GM12878 (cell line): ENCODE measurements around the gene RIMS1. TPM values are rescaled to one million over a fixed set of nuclear protein-coding genes. Genes with fewer than 3 reads are reported as not detected.

Experiments
- ATAC-seq: fragments of 200-7000 bp; cut with Tn5 transposase; 3 replicates; pipeline ENCODE4 v1.9.1; 2020; ENCODE audit warnings: mild to moderate bottlenecking, moderate library complexity
- BruUV-seq: library from RNA; stranded (reverse); fragments of 400-500 nt; replicated peaks from 2 replicates; lab custom pipeline; 2021; lab: Mats Ljungman, UMichigan
- CTCF ChIA-PET: fragments of 300-600 bp; sonication (Branson Sonifier 250); formaldehyde crosslinking; extraction: SDS; loops from one replicate; lab custom pipeline; 2021; ENCODE audit warnings: inconsistent platforms; lab: Yijun Ruan, JAX
- POLR2A ChIA-PET: fragments of 350-600 bp; formaldehyde crosslinking; extraction: SDS; loops from one replicate; lab custom pipeline; 2021; ENCODE audit warnings: inconsistent platforms; lab: Charles Lee
- RAD21 ChIA-PET: fragments of 300-600 bp; sonication (Branson Sonifier 250); formaldehyde crosslinking; loops from one replicate; lab custom pipeline; 2023; ENCODE audit warnings: antibody characterized with exemption; ENCODE audit not compliant: unreplicated experiment; lab: Charles Lee
- SMC1A ChIA-PET: fragments of 300-600 bp; sonication (Branson Sonifier 250); formaldehyde crosslinking; loops from one replicate; lab custom pipeline; 2023; ENCODE audit not compliant: unreplicated experiment, uncharacterized antibody; lab: Charles Lee
- DNase-seq: peaks from one replicate; pipeline ENCODE4 v3.0.0-alpha.2; 2011; ENCODE audit warnings: low read depth, low spot score
- FAIRE-seq: peaks from 3 replicates; lab custom pipeline; 2011; peaks lifted over from hg19 to GRCh38; lab: Jason Lieb, UNC
- H2AFZ ChIP-seq: 2 replicates; pipeline ENCODE4 v1.6.0; 2011; ENCODE audit warnings: low read depth, low read length, control low read depth; ENCODE audit not compliant: control insufficient read depth
- H3K27ac ChIP-seq: 2 replicates; pipeline ENCODE4 v1.5.1; 2011; ENCODE audit warnings: control low read depth; ENCODE audit not compliant: control insufficient read depth, insufficient read depth
- H3K27me3 ChIP-seq, 2 experiments: replicated peaks in 1 of 2; 2 replicates each; pipeline versions ENCODE4 v1.6.0 to v1.6.1; 2011; ENCODE audit warnings: low read length in 1 of 2; ENCODE audit not compliant: control insufficient read depth in 2 of 2, insufficient read depth in 2 of 2
- H3K36me3 ChIP-seq, 2 experiments: 2 replicates each; pipeline ENCODE4 v1.5.1; 2011; ENCODE audit warnings: low read length in 1 of 2; ENCODE audit not compliant: control insufficient read depth in 2 of 2, insufficient read depth in 2 of 2
- H3K4me1 ChIP-seq: 2 replicates; pipeline ENCODE4 v1.6.1; 2011; ENCODE audit warnings: mild to moderate bottlenecking, low read length, moderate library complexity, mixed read lengths; ENCODE audit not compliant: control insufficient read depth, insufficient read depth
- H3K4me2 ChIP-seq: 2 replicates; pipeline ENCODE4 v1.6.0; 2011; ENCODE audit warnings: control low read depth; ENCODE audit not compliant: control insufficient read depth, insufficient read depth
- H3K4me3 ChIP-seq: fragments of 200-600 bp; sonication (generic); 2 replicates; pipeline ENCODE4 v1.5.1; 2016
- H3K79me2 ChIP-seq: 2 replicates; pipeline ENCODE4 v1.6.0; 2011; ENCODE audit warnings: low read length; ENCODE audit not compliant: control insufficient read depth, insufficient read depth
- H3K9ac ChIP-seq: 2 replicates; pipeline ENCODE4 v1.8.0; 2011; ENCODE audit warnings: low read length, control low read depth, mixed read lengths; ENCODE audit not compliant: control insufficient read depth, insufficient read depth
- H3K9me3 ChIP-seq: replicated peaks from 3 replicates; pipeline ENCODE4 v1.5.1; 2011; ENCODE audit warnings: mild to moderate bottlenecking, low read length; ENCODE audit not compliant: control insufficient read depth, insufficient read depth
- H4K20me1 ChIP-seq: 2 replicates; pipeline ENCODE4 v1.6.0; 2011; ENCODE audit not compliant: control insufficient read depth, insufficient read depth
- CHD4 ChIP-seq: fragments of 200-600 bp; sonication (generic); IDR thresholded peaks from 2 replicates; pipeline ENCODE4 v1.6.1; 2016; ENCODE audit warnings: mild to moderate bottlenecking
- EZH2 ChIP-seq: IDR thresholded peaks from 2 replicates; pipeline ENCODE4 v1.6.1; 2012; ENCODE audit warnings: low read depth, mild to moderate bottlenecking, control low read depth, inconsistent platforms, low read length, borderline replicate concordance; ENCODE audit not compliant: control insufficient read depth
- GABPA ChIP-seq: IDR thresholded peaks from 2 replicates; pipeline ENCODE4 v1.6.1; 2014; ENCODE audit warnings: antibody characterized with exemption, low read depth, mild to moderate bottlenecking, inconsistent platforms
- HCFC1 ChIP-seq: fragments of 150-350 bp; IDR thresholded peaks from 2 replicates; pipeline ENCODE4 v1.6.1; 2014; ENCODE audit warnings: low read length
- MEF2B ChIP-seq: fragments of 450-650 bp; IDR thresholded peaks from 2 replicates; pipeline ENCODE4 v1.6.1; 2018; ENCODE audit warnings: mild to moderate bottlenecking, moderate library complexity; ENCODE audit not compliant: partially characterized antibody, poor library complexity, severe bottlenecking
- PML ChIP-seq: IDR thresholded peaks from 2 replicates; pipeline ENCODE4 v1.6.1; 2012; ENCODE audit warnings: low read length, inconsistent platforms
- PRDM15 ChIP-seq: fragments of 450-650 bp; formaldehyde crosslinking; IDR thresholded peaks from 2 replicates; pipeline ENCODE4 v1.4.0; 2020; ENCODE audit warnings: mild to moderate bottlenecking, moderate library complexity
- SIN3A ChIP-seq: IDR thresholded peaks from 2 replicates; pipeline ENCODE4 v1.6.1; 2012; ENCODE audit warnings: low read depth, low read length, improper control_type of control experiment
- SIX5 ChIP-seq: IDR thresholded peaks from 2 replicates; pipeline ENCODE4 v1.6.1; 2011; ENCODE audit warnings: mild to moderate bottlenecking, low read depth, low read length, moderate library complexity; ENCODE audit not compliant: severe bottlenecking
- SREBF2 ChIP-seq: IDR thresholded peaks from 2 replicates; pipeline ENCODE4 v1.6.1; 2012; ENCODE audit warnings: mild to moderate bottlenecking, low read length
- SUPT20H ChIP-seq: IDR thresholded peaks from 2 replicates; pipeline ENCODE4 v1.6.1; 2011; ENCODE audit warnings: low read depth, mild to moderate bottlenecking, low read length, moderate library complexity, borderline replicate concordance; ENCODE audit not compliant: control insufficient read depth
- ZBTB4 ChIP-seq: fragments of 450-650 bp; formaldehyde crosslinking; IDR thresholded peaks from 2 replicates; pipeline ENCODE4 v1.4.0; 2022; ENCODE audit warnings: mild to moderate bottlenecking, moderate library complexity
- WGBS: methylation state at CpG from one replicate; pipeline ENCODE4 v1.1.6; 2016; ENCODE audit warnings: low lambda C conversion rate; ENCODE audit not compliant: insufficient replicate concordance, insufficient coverage; ENCODE audit errors: missing lambda C conversion rate; 5-methylcytosine and 5-hydroxymethylcytosine counted together
- in situ Hi-C: fragments of 300-500 bp; cut with MboI; formaldehyde crosslinking; loops from 9 replicates; pipeline ENCODE4 v1.14.3; 2018; ENCODE audit warnings: mixed read lengths
- intact Hi-C: fragments of 100-400 bp; cut with micrococcal nuclease; formaldehyde crosslinking; loops from one replicate; pipeline ENCODE4 v1.14.2; 2022; ENCODE audit not compliant: unreplicated experiment
- polyA plus RNA-seq, 11 experiments: library from polyadenylated mRNA; depleted of rRNA in 4 of 11; unstranded in 6 of 11; stranded (reverse) in 5 of 11; fragments of >200 nt; fragmentation: Nextera tagmentation in 4 of 11; fragmentation: Illumina TruSeq in 1 of 11; extraction: Ambion mirVana in 4 of 11; extraction: Trizol in 1 of 11; gene quantifications; 1 replicate in 1 of 11; 2 replicates in 10 of 11; pipeline versions ENCODE4 v1.2.1 to v1.2.3, GENCODE V29; 2011 to 2016; ENCODE audit warnings: inconsistent platforms in 2 of 11, missing spikeins in 2 of 11, low read depth in 1 of 11
- total RNA-seq, 4 experiments: library from RNA; depleted of rRNA in 3 of 4; stranded (reverse); fragments of >200 nt in 3 of 4; fragmentation: Illumina TruSeq in 1 of 4; extraction: Trizol in 1 of 4; gene quantifications; 2 replicates each; pipeline versions ENCODE4 v1.2.1 to v1.2.3, GENCODE V29; 2013 to 2021
- TF ChIP-seq, protein P1 (sequence below): IDR thresholded peaks from 2 replicates; pipeline ENCODE4 v1.6.1; 2012; ENCODE audit warnings: mild to moderate bottlenecking, low read depth, low read length

The RIMS1 gene
- total and polyA plus RNA-seq, 10 of the 15 experiments (the other 5 are each of a cell fraction or from before 2014, with no cell fraction given), result 0.05 to 0.76 (median 0.23) TPM

DNA sequence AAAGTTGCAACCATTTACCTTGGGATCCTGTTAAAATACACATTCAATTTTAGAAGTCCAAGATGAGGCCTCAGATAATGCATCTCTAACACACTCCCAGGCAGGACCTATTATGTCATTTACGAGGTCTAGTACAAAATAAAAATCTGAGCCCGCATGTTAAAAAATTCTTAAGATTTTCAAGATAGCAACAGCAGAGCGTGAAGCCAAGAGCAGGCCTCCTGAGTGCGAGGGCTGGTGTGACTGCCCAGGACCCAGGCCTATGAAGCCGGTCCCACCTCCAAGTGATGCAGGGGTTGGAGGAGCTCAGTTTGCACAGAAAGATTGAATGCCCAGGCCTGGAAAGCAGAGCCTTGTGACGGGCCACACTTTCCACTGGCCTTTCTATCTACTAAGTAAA, 524.4 kb downstream of the RIMS1 start:
- ATAC-seq, result no peak
- H3K4me2 ChIP-seq, result no peak overlapping the region
- H3K27ac ChIP-seq, result no peak overlapping the region
- no TSS peak for BruUV-seq
- ChIA-PET SMC1A (interaction anchor here (0.9 to 5.7 kb wide), 8 partner anchors 10 to 772 kb away, joined by 3 to 31 read pairs (median 7); no protein-coding TSS in a partner anchor), RAD21 (interaction anchor here (0.7 to 4.3 kb wide), 6 partner anchors 12 to 916 kb away, joined by 3 to 31 read pairs (median 9); no protein-coding TSS in a partner anchor), POLR2A (interaction anchor here (0.7 kb wide), 1 partner anchor 1168 kb away, joined by 5 read pairs; no protein-coding TSS in a partner anchor), CTCF (interaction anchor here (0.6 to 7.3 kb wide), 20 partner anchors 10 to 1579 kb away, joined by 3 to 56 read pairs (median 5); no protein-coding TSS in a partner anchor)
- peaks cover 1 to 3% of the 10 kb centered on the region in 2 experiments; a peak in 2 of 4 replicates for H3K27me3 ChIP-seq
- no peaks in the 10 kb centered on the region for H3K79me2 ChIP-seq
- no peak overlapping the region for H3K4me3 ChIP-seq
- H3K4me1 ChIP-seq, result no peaks in the 10 kb centered on the region
- H3K36me3 ChIP-seq, result no peaks in the 10 kb centered on the region
- H3K9me3 ChIP-seq, result no peaks in the 10 kb centered on the region
- intact Hi-C loops, result loop anchor here (5.0 kb wide), 1 partner anchor 172 kb away; no protein-coding TSS in a partner anchor
- no peak for FAIRE-seq
- in situ Hi-C loops, result loop anchor here (5.0 kb wide), 3 partner anchors 722 to 917 kb away; no protein-coding TSS in a partner anchor
- H3K9ac ChIP-seq, result no peak overlapping the region
- H4K20me1 ChIP-seq, result no peaks in the 10 kb centered on the region
- 63% methylated on average over 6 of the region's 6 CpGs for WGBS
- no peak overlapping the region for H2AFZ ChIP-seq
- DNase-seq, result no peak
- TF ChIP-seq ZBTB4 (CRISPR knock-in tag), result no peak
- no peak for TF ChIP-seq CHD4
- TF ChIP-seq SIN3A, result no peak
- TF ChIP-seq SIX5, result no peak
- no peak for TF ChIP-seq GABPA
- TF ChIP-seq, protein P1, sequence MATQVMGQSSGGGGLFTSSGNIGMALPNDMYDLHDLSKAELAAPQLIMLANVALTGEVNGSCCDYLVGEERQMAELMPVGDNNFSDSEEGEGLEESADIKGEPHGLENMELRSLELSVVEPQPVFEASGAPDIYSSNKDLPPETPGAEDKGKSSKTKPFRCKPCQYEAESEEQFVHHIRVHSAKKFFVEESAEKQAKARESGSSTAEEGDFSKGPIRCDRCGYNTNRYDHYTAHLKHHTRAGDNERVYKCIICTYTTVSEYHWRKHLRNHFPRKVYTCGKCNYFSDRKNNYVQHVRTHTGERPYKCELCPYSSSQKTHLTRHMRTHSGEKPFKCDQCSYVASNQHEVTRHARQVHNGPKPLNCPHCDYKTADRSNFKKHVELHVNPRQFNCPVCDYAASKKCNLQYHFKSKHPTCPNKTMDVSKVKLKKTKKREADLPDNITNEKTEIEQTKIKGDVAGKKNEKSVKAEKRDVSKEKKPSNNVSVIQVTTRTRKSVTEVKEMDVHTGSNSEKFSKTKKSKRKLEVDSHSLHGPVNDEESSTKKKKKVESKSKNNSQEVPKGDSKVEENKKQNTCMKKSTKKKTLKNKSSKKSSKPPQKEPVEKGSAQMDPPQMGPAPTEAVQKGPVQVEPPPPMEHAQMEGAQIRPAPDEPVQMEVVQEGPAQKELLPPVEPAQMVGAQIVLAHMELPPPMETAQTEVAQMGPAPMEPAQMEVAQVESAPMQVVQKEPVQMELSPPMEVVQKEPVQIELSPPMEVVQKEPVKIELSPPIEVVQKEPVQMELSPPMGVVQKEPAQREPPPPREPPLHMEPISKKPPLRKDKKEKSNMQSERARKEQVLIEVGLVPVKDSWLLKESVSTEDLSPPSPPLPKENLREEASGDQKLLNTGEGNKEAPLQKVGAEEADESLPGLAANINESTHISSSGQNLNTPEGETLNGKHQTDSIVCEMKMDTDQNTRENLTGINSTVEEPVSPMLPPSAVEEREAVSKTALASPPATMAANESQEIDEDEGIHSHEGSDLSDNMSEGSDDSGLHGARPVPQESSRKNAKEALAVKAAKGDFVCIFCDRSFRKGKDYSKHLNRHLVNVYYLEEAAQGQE, result no peak
- no peak for TF ChIP-seq MEF2B
- TF ChIP-seq HCFC1, result no peak
- no peak for TF ChIP-seq SREBF2
- no peak for TF ChIP-seq EZH2
- no peak for TF ChIP-seq PML
- TF ChIP-seq SUPT20H, result no peak
- TF ChIP-seq PRDM15 (CRISPR knock-in tag), result no peak
